Sigmoid colon (tissue), 7 donors: ENCODE results near the gene PRDM16. TPM values are rescaled to one million over a fixed set of nuclear protein-coding genes. Genes with fewer than 3 reads are reported as not detected.

Source experiments
- DNase-seq: peaks from one replicate; pipeline ENCODE4 v3.0.0-alpha.2; 2019
- H3K27ac ChIP-seq, 4 donors: fragments of 200-600 bp; sonication (generic); one replicate each; pipeline ENCODE4 v1.5.1; 2016 to 2019; ENCODE audit warnings: mild to moderate bottlenecking in 1 of 4
- H3K27me3 ChIP-seq, 3 donors: fragments of 200-600 bp; sonication (generic); one replicate each; pipeline ENCODE4 v1.5.1; 2019; ENCODE audit warnings: mild to moderate bottlenecking in 1 of 3
- H3K36me3 ChIP-seq, 4 donors: fragments of 200-600 bp; sonication (generic); one replicate each; pipeline ENCODE4 v1.5.1; 2016 to 2019
- H3K4me1 ChIP-seq, 4 donors: fragments of 200-600 bp; sonication (generic); one replicate each; pipeline ENCODE4 v1.5.1; 2017 to 2019
- H3K4me3 ChIP-seq, 4 donors: fragments of 200-600 bp; sonication (generic); one replicate each; pipeline ENCODE4 v1.5.1; 2017 to 2019; ENCODE audit warnings: mild to moderate bottlenecking in 2 of 4, moderate library complexity in 1 of 4
- H3K9me3 ChIP-seq, 4 donors: fragments of 200-600 bp in 3 of 4; sonication (generic) in 3 of 4; one replicate each; pipeline versions ENCODE4 v1.5.1 to v1.6.1; 2013 to 2019
- CTCF ChIP-seq, 4 experiments: fragments of 450-650 bp in 3 of 4; fragments of 200-600 bp in 1 of 4; IDR thresholded peaks; one replicate each; pipeline ENCODE4 v1.5.1; 2016 to 2019; ENCODE audit warnings: antibody characterized with exemption in 4 of 4, mild to moderate bottlenecking in 3 of 4, moderate library complexity in 2 of 4
- EP300 ChIP-seq, 4 donors: sonication (generic); formaldehyde crosslinking; IDR thresholded peaks; one replicate each; pipeline ENCODE4 v1.6.1; 2017; ENCODE audit warnings: antibody characterized with exemption in 4 of 4
- POLR2A ChIP-seq, 2 donors: fragments of 450-650 bp; IDR thresholded peaks; one replicate each; pipeline ENCODE4 v1.6.1; 2016; ENCODE audit warnings: antibody characterized with exemption in 2 of 2, mild to moderate bottlenecking in 2 of 2, moderate library complexity in 2 of 2
- POLR2AphosphoS5 ChIP-seq, 4 donors: sonication (generic); formaldehyde crosslinking; IDR thresholded peaks; one replicate each; pipeline ENCODE4 v1.6.1; 2017; ENCODE audit warnings: antibody characterized with exemption in 4 of 4
- WGBS, 2 donors: extraction: QIAGEN DNeasy Blood & Tissue Kit; methylation state at CpG; one replicate each; pipeline ENCODE4 v1.1.7; 2013; 5-methylcytosine and 5-hydroxymethylcytosine counted together
- intact Hi-C: fragments of 100-400 bp; cut with DNase I; formaldehyde crosslinking; loops from one replicate; pipeline ENCODE4 v1.15.1; 2023
- polyA plus RNA-seq, 3 donors: library from polyadenylated mRNA; stranded (reverse); fragments of 200-250 nt; gene quantifications; one replicate each; pipeline ENCODE4 v1.2.3, GENCODE V29; 2013
- total RNA-seq, 4 donors: library from RNA; depleted of rRNA; stranded (reverse); fragments of >200 nt; gene quantifications; one replicate each; pipeline ENCODE4 v1.1.0, GENCODE V29; 2016
- donor health status: healthy with polysubstance abuse.
- donor health status: Bipolar disorder and iron deficiency.
- donor health status: healthy.

The PRDM16 gene
- total and polyA plus RNA-seq, 7 donors = under 0.01 to 1.7 (median 0.49) TPM

GRCh38 chr1:3229081-3229725 is 160.2 kb downstream of the PRDM16 start:
- Histone ChIP-seq H3K36me3 (no peaks in the 10 kb centered on the region), H3K4me3 (no peak overlapping the region), H3K9me3 (no peaks in the 10 kb centered on the region), H3K4me1 (peaks cover 2 to 16% (median 14%) of the 10 kb centered on the region in 4 donors), H3K27ac (no peak overlapping the region), H3K27me3 (peaks cover 25 to 95% (median 83%) of the 10 kb centered on the region in 3 donors)
- intact Hi-C loops = no loop called here
- WGBS, 2 donors = 80 to 84% methylated on average over 14 of the region's 14 CpGs
- no peak for DNase-seq
- TF ChIP-seq EP300 (IDR thresholded peaks at IDR 0.05) = no peak
- TF ChIP-seq CTCF (IDR thresholded peaks at IDR 0.05) = no peak
- no peak for TF ChIP-seq POLR2A (IDR thresholded peaks at IDR 0.05)
- TF ChIP-seq POLR2AphosphoS5 (IDR thresholded peaks at IDR 0.05) = no peak

GRCh38 chr1:3230553-3230952 is 161.6 kb downstream of the PRDM16 start:
- Histone ChIP-seq H3K27me3 (peaks cover 21 to 95% (median 69%) of the 10 kb centered on the region in 3 donors), H3K27ac (no peak overlapping the region), H3K9me3 (no peaks in the 10 kb centered on the region), H3K4me1 (peaks cover 2 to 16% (median 14%) of the 10 kb centered on the region in 4 donors), H3K36me3 (no peaks in the 10 kb centered on the region), H3K4me3 (no peak overlapping the region)
- WGBS, 2 donors = 88% methylated on average over 15 of the region's 15 CpGs
- DNase-seq = no peak
- intact Hi-C loops = no loop called here
- TF ChIP-seq POLR2AphosphoS5 (IDR thresholded peaks at IDR 0.05) (no peak), CTCF (IDR thresholded peaks at IDR 0.05) (no peak), EP300 (IDR thresholded peaks at IDR 0.05) (no peak), POLR2A (IDR thresholded peaks at IDR 0.05) (no peak)

GRCh38 chr1:3231245-3231644 is 162.2 kb downstream of the PRDM16 start:
- no peak for DNase-seq
- 92 to 93% methylated on average over 24 of the region's 24 CpGs for WGBS, 2 donors

GRCh38 chr1:3231826-3232225 is 162.8 kb downstream of the PRDM16 start:
- no peak for DNase-seq
- Histone ChIP-seq H3K27ac (no peak overlapping the region), H3K36me3 (no peaks in the 10 kb centered on the region), H3K4me3 (no peak overlapping the region), H3K9me3 (no peaks in the 10 kb centered on the region), H3K27me3 (peaks cover 15 to 88% (median 57%) of the 10 kb centered on the region in 3 donors), H3K4me1 (peaks cover 0 to 6% (median 4%) of the 10 kb centered on the region in 4 donors)
- intact Hi-C loops = no loop called here
- no peak for TF ChIP-seq EP300 (IDR thresholded peaks at IDR 0.05)
- WGBS, 2 donors = 83 to 85% methylated on average over 16 of the region's 16 CpGs

More at GRCh38 chr1:3231245-3231644, 162.2 kb downstream of the PRDM16 start:
- H3K4me3 ChIP-seq = no peak overlapping the region
- intact Hi-C loops = no loop called here
- H3K4me1 ChIP-seq = peaks cover 2 to 11% (median 10%) of the 10 kb centered on the region in 4 donors
- H3K27me3 ChIP-seq = peaks cover 17 to 91% (median 63%) of the 10 kb centered on the region in 3 donors
- no peaks in the 10 kb centered on the region for H3K36me3 ChIP-seq
- TF ChIP-seq EP300 (IDR thresholded peaks at IDR 0.05) (no peak), POLR2AphosphoS5 (IDR thresholded peaks at IDR 0.05) (no peak), POLR2A (IDR thresholded peaks at IDR 0.05) (no peak)
- H3K27ac ChIP-seq = no peak overlapping the region
- H3K9me3 ChIP-seq = no peaks in the 10 kb centered on the region

DNA sequence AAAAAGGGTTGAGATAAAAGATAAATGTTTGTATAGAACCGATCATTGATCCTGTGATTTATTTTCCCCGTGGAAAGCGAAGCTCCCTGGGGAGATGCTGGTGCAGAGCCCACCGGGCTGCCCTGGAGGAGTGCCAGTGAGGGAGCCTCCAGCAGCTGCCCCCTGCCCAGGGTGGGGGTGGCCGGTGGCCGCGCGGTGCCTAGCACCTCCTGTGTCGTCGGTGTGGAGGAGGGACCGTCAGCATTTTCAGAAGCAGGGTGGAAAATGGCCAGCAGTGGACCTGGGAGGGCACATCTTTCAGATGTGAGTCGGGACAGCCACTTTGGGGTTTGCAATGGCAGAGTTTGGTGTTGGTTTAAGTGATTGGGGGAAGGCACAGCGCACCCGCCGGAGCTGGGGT is 164.0 kb downstream of the PRDM16 start:
- Histone ChIP-seq H3K4me3 (no peak overlapping the region), H3K27ac (no peak overlapping the region), H3K36me3 (no peaks in the 10 kb centered on the region), H3K27me3 (peaks cover 6 to 86% (median 45%) of the 10 kb centered on the region in 3 donors), H3K4me1 (no peaks in the 10 kb centered on the region), H3K9me3 (no peaks in the 10 kb centered on the region)
- intact Hi-C loops = no loop called here
- no peak for TF ChIP-seq POLR2A (IDR thresholded peaks at IDR 0.05)
- TF ChIP-seq EP300 (IDR thresholded peaks at IDR 0.05) = no peak
- TF ChIP-seq POLR2AphosphoS5 (IDR thresholded peaks at IDR 0.05) = no peak
- TF ChIP-seq CTCF (IDR thresholded peaks at IDR 0.05) = no peak
- 89 to 91% methylated on average over 15 of the region's 15 CpGs for WGBS, 2 donors
- DNase-seq = no peak
